T follicular helper cell (primary cell): ENCODE data around the gene STX8.

Experiments used
- DNase-seq: peaks from one replicate; pipeline ENCODE4 v3.0.0-alpha.2; 2020; ENCODE audit warnings: low read depth

Gene STX8

DNA sequence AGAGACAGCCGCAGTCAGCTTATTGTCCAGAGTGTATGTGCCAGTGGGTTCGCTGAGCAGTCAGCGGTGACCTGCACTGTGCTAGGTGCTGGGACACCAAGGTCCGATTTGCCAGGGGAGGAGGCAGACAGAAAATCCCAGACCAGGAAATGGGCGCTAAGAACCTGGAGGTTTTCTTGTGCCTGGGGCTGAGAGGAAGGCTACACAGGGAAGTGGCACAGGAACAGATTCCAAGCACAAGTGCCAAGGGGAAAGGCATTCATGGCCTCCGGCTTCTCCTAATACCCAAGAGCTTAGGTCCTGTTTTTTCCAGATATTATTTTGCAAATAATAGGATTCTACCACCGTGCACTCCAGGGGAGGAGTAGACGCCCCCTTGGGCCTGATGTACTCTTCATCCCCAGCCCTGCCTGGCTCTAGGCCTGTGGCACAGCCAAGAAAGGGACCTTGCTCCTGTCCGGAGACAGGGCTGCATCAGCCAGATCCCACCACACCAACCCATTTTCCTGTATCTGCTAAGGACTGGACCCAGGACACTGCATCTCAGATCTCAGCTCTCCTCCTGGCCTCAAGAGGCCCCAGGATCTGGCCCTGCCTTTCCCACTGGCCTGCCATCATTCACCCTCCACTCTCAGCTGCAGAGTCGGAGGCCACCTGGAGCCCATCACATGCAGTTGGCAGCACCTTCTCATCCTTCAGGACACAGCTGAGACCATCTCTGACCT lies 367.1 kb downstream of the STX8 start:
- no peak for DNase-seq

- no peak for DNase-seq
Measured at GRCh38 chr17:9206741-9207332, 368.8 kb downstream of the STX8 start.

DNA sequence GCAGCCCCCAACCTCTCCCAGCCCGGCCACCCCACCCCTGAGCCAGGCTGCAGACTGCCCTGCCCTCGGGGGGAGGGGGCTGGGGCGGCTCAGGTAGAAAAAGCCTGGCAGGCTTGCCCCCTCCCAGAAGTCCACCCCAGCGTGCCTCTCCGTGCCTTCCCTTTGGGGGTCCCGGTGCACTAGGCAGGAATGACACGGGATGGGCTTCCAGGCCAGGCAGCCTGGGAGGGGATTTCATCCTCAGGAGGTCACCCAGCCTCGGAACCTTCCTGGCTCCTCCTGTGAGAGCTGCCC lies 369.3 kb downstream of the STX8 start:
- DNase-seq: no peak

DNA sequence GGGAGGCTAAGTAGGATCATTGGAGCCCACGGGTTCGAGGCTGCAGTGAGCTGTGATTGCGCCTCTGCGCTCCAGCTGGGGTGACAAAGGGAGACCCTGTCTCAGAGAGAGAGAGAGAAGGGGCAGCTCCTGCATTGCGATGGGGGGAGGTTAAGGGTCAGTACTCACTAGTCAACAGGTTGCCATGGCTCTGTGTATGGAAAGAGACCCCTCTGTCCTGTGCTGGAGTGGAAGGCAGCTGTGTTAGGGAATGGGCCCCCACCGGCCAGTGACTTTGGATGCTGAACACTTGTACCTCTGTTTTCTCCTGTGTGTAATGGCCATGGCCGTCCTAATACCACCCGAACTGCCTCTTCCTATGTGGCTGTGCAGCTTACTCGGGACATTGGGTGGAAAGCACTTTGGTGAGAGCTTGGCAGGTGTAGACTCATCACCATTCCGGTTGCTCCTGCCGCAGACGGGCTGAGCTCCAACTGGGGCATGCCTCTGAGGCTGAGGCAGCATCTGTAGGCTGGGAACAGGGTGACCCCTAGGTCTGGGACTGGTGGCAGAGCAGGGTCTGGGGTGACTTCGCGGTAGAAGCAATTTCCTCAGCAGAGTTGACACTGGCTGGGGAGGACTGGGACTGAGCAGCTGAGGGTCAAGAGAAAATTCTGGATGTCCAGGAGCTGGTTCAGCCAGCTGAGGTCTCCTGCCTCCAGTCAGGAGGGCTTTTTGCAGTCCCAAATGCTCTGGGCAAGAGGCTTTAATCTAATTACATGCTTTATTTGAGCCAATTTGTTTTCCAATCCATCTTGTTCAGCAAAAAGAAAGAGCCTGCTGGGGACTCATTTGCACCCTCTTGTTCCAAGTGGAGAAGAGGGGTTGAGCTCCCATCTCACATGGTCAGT lies 369.9 kb downstream of the STX8 start:
- DNase-seq: no peak

GRCh38 chr17:9204637-9205329 lies 370.8 kb downstream of the STX8 start:
- DNase-seq: no peak

DNA sequence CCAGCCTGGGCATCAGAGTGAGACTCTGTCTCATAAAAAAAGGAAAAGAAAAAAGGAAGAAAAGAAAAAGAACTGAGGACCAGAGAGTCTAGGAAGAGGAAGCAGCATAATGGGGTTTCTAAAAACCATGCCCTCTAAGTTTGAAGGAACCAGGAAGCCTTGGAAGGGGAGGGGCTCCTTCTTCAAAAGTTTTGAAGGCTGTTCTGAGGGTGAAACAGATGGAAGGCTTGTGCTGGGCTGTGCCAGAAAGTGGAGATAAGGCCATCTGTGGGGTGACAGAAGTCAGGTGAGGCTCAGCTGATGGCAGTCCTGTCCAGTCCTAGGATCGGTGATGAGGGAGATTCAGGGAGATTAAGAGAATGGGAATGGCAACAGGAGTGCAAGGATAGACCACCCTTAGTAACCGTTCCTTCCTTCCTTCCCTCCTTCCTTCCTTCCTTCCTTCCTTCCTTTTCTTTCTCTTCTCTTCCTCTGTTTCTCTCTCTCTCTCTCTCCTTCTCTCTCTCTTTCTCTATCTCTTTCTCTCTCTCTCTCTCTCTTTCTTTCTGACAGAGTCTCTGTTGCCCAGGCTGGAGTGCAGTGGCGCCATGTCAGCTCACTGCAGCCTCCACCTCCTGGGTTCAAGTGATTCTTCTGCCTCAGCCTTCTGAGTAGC lies 371.7 kb downstream of the STX8 start:
- no peak for DNase-seq

GRCh38 chr17:9202532-9202931 lies 373.1 kb downstream of the STX8 start:
- no peak for DNase-seq

- DNase-seq: no peak
Measured at GRCh38 chr17:9200699-9201359, 374.8 kb downstream of the STX8 start.
